Measurements from ENCODE around the gene REPS2. TPM values are rescaled to one million over a fixed set of nuclear protein-coding genes. Genes with fewer than 3 reads are reported as not detected.

Gene REPS2
- total RNA-seq, 1 experiment from 2014 or later: 1.1 TPM

- no peak for DNase-seq
- H3K4me1 ChIP-seq (ENCODE audit: low read length): no peaks in the 10 kb centered on the region
- no peaks in the 10 kb centered on the region for H4K20me1 ChIP-seq (ENCODE audit: insufficient read depth, low read depth, low read length)
- H3K27me3 ChIP-seq (ENCODE audit: low read length): no peaks in the 10 kb centered on the region
- H3K27ac ChIP-seq (ENCODE audit: low read length): no peak overlapping the region
- H3K9me2 ChIP-seq (replicated peaks; ENCODE audit: insufficient read depth, low read length): no peaks in the 10 kb centered on the region
- no peak overlapping the region for H3K4me2 ChIP-seq (ENCODE audit: low read depth, low read length, poor library complexity, severe bottlenecking)
- H3K9me3 ChIP-seq (ENCODE audit: low read length): no peaks in the 10 kb centered on the region
- H3K9ac ChIP-seq (ENCODE audit: low read length): no peak overlapping the region
- H3K36me3 ChIP-seq (ENCODE audit: insufficient read depth, low read length): no peaks in the 10 kb centered on the region
- no peaks in the 10 kb centered on the region for H3K79me2 ChIP-seq (ENCODE audit: low read length)
- H2AFZ ChIP-seq (ENCODE audit: low read length): no peak overlapping the region
- H3K4me3 ChIP-seq (ENCODE audit: low read length): no peak overlapping the region
Measured at GRCh38 chrX:16981980-16982379, 35.5 kb downstream of the REPS2 start.

GRCh38 chrX:16983051-16983450, 36.6 kb downstream of the REPS2 start:
- Histone ChIP-seq H2AFZ (ENCODE audit: low read length) (no peak overlapping the region), H3K9me2 (replicated peaks; ENCODE audit: insufficient read depth, low read length) (no peaks in the 10 kb centered on the region), H3K27ac (ENCODE audit: low read length) (no peak overlapping the region), H3K9ac (ENCODE audit: low read length) (no peak overlapping the region), H3K9me3 (ENCODE audit: low read length) (no peaks in the 10 kb centered on the region), H3K27me3 (ENCODE audit: low read length) (no peaks in the 10 kb centered on the region), H4K20me1 (ENCODE audit: insufficient read depth, low read depth, low read length) (no peaks in the 10 kb centered on the region), H3K4me1 (ENCODE audit: low read length) (no peaks in the 10 kb centered on the region), H3K4me3 (ENCODE audit: low read length) (no peak overlapping the region), H3K36me3 (ENCODE audit: insufficient read depth, low read length) (no peaks in the 10 kb centered on the region), H3K79me2 (ENCODE audit: low read length) (no peaks in the 10 kb centered on the region), H3K4me2 (ENCODE audit: low read depth, low read length, poor library complexity, severe bottlenecking) (no peak overlapping the region)
- no peak for DNase-seq

GRCh38 chrX:16985286-16985685, 38.8 kb downstream of the REPS2 start:
- no peak overlapping the region for H3K9ac ChIP-seq (ENCODE audit: low read length)
- H3K4me1 ChIP-seq (ENCODE audit: low read length): no peaks in the 10 kb centered on the region
- no peaks in the 10 kb centered on the region for H3K9me3 ChIP-seq (ENCODE audit: low read length)
- no peak for DNase-seq
- H2AFZ ChIP-seq (ENCODE audit: low read length): no peak overlapping the region
- H3K27me3 ChIP-seq (ENCODE audit: low read length): no peaks in the 10 kb centered on the region
- H3K36me3 ChIP-seq (ENCODE audit: insufficient read depth, low read length): no peaks in the 10 kb centered on the region
- H3K9me2 ChIP-seq (replicated peaks; ENCODE audit: insufficient read depth, low read length): no peaks in the 10 kb centered on the region
- no peak overlapping the region for H3K4me2 ChIP-seq (ENCODE audit: low read depth, low read length, poor library complexity, severe bottlenecking)
- no peak overlapping the region for H3K27ac ChIP-seq (ENCODE audit: low read length)
- H3K79me2 ChIP-seq (ENCODE audit: low read length): no peaks in the 10 kb centered on the region
- H4K20me1 ChIP-seq (ENCODE audit: insufficient read depth, low read depth, low read length): no peaks in the 10 kb centered on the region
- no peak overlapping the region for H3K4me3 ChIP-seq (ENCODE audit: low read length)

GRCh38 chrX:16986169-16986568, 39.7 kb downstream of the REPS2 start:
- H3K36me3 ChIP-seq (ENCODE audit: insufficient read depth, low read length): no peaks in the 10 kb centered on the region
- no peak overlapping the region for H3K4me2 ChIP-seq (ENCODE audit: low read depth, low read length, poor library complexity, severe bottlenecking)
- H3K4me1 ChIP-seq (ENCODE audit: low read length): no peaks in the 10 kb centered on the region
- H3K9ac ChIP-seq (ENCODE audit: low read length): no peak overlapping the region
- H2AFZ ChIP-seq (ENCODE audit: low read length): no peak overlapping the region
- no peak overlapping the region for H3K4me3 ChIP-seq (ENCODE audit: low read length)
- H3K79me2 ChIP-seq (ENCODE audit: low read length): no peaks in the 10 kb centered on the region
- no peak for DNase-seq
- no peaks in the 10 kb centered on the region for H3K9me2 ChIP-seq (replicated peaks; ENCODE audit: insufficient read depth, low read length)
- no peaks in the 10 kb centered on the region for H3K9me3 ChIP-seq (ENCODE audit: low read length)
- H3K27me3 ChIP-seq (ENCODE audit: low read length): no peaks in the 10 kb centered on the region
- no peak overlapping the region for H3K27ac ChIP-seq (ENCODE audit: low read length)
- no peaks in the 10 kb centered on the region for H4K20me1 ChIP-seq (ENCODE audit: insufficient read depth, low read depth, low read length)

DNA sequence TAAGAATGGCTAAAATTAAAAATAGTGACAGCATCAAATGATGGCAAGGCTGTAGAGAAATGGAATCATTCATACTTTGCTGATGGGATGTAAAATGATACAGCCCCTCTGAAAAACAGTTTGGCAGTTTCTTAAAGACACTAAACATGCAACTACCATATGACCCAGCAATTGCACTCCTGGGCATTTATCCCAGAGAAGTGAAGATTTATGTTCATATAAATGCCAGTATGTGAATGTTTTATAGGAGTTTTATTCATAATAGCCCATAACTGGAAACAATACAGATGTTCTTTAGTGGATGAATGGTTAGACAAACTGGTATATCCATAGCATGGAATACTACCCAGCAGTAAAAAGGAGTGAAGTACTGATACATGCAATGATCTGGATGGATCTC, 43.3 kb downstream of the REPS2 start:
- Histone ChIP-seq H3K4me3 (ENCODE audit: low read length) (no peak overlapping the region), H3K9ac (ENCODE audit: low read length) (no peak overlapping the region), H3K9me2 (replicated peaks; ENCODE audit: insufficient read depth, low read length) (no peaks in the 10 kb centered on the region), H3K4me1 (ENCODE audit: low read length) (no peaks in the 10 kb centered on the region), H4K20me1 (ENCODE audit: insufficient read depth, low read depth, low read length) (no peaks in the 10 kb centered on the region), H2AFZ (ENCODE audit: low read length) (no peak overlapping the region), H3K27ac (ENCODE audit: low read length) (no peak overlapping the region), H3K4me2 (ENCODE audit: low read depth, low read length, poor library complexity, severe bottlenecking) (no peak overlapping the region), H3K36me3 (ENCODE audit: insufficient read depth, low read length) (no peaks in the 10 kb centered on the region), H3K79me2 (ENCODE audit: low read length) (no peaks in the 10 kb centered on the region), H3K27me3 (ENCODE audit: low read length) (no peaks in the 10 kb centered on the region), H3K9me3 (ENCODE audit: low read length) (no peaks in the 10 kb centered on the region)
- DNase-seq: no peak

DNA sequence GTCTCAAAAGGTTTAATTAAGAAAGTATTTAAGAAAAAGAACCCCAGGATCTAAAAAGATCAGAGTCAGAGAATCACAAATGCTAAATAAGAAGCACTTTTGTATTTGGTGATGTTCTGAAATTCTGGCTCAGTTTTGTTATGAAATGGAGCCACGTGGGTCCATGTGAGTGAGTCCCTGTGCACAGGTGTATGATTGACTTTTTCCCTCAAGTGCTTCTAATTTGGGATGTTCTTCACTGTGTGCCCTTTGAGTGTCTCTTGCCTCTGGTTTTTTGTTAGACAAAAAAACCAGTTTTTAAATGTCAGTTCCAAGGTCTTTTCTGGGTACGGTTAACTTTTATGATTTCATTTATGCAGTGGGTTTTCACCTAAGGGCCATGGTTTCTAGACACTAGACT, 44.4 kb downstream of the REPS2 start:
- Histone ChIP-seq H3K27me3 (ENCODE audit: low read length) (no peaks in the 10 kb centered on the region), H3K4me2 (ENCODE audit: low read depth, low read length, poor library complexity, severe bottlenecking) (no peak overlapping the region), H3K27ac (ENCODE audit: low read length) (no peak overlapping the region), H3K4me3 (ENCODE audit: low read length) (no peak overlapping the region), H3K4me1 (ENCODE audit: low read length) (no peaks in the 10 kb centered on the region), H3K79me2 (ENCODE audit: low read length) (no peaks in the 10 kb centered on the region), H3K9me2 (replicated peaks; ENCODE audit: insufficient read depth, low read length) (no peaks in the 10 kb centered on the region), H3K9me3 (ENCODE audit: low read length) (no peaks in the 10 kb centered on the region), H4K20me1 (ENCODE audit: insufficient read depth, low read depth, low read length) (no peaks in the 10 kb centered on the region), H3K9ac (ENCODE audit: low read length) (no peak overlapping the region), H2AFZ (ENCODE audit: low read length) (no peak overlapping the region), H3K36me3 (ENCODE audit: insufficient read depth, low read length) (no peaks in the 10 kb centered on the region)
- no peak for DNase-seq

- Histone ChIP-seq H3K4me3 (ENCODE audit: low read length) (no peak overlapping the region), H3K4me1 (ENCODE audit: low read length) (no peaks in the 10 kb centered on the region), H3K9ac (ENCODE audit: low read length) (no peak overlapping the region), H3K9me2 (replicated peaks; ENCODE audit: insufficient read depth, low read length) (no peaks in the 10 kb centered on the region), H2AFZ (ENCODE audit: low read length) (no peak overlapping the region), H4K20me1 (ENCODE audit: insufficient read depth, low read depth, low read length) (no peaks in the 10 kb centered on the region), H3K79me2 (ENCODE audit: low read length) (no peaks in the 10 kb centered on the region), H3K36me3 (ENCODE audit: insufficient read depth, low read length) (no peaks in the 10 kb centered on the region), H3K9me3 (ENCODE audit: low read length) (no peaks in the 10 kb centered on the region), H3K4me2 (ENCODE audit: low read depth, low read length, poor library complexity, severe bottlenecking) (no peak overlapping the region), H3K27me3 (ENCODE audit: low read length) (no peaks in the 10 kb centered on the region), H3K27ac (ENCODE audit: low read length) (no peak overlapping the region)
- no peak for DNase-seq
Measured at GRCh38 chrX:16992445-16992844, 46.0 kb downstream of the REPS2 start.

DNA sequence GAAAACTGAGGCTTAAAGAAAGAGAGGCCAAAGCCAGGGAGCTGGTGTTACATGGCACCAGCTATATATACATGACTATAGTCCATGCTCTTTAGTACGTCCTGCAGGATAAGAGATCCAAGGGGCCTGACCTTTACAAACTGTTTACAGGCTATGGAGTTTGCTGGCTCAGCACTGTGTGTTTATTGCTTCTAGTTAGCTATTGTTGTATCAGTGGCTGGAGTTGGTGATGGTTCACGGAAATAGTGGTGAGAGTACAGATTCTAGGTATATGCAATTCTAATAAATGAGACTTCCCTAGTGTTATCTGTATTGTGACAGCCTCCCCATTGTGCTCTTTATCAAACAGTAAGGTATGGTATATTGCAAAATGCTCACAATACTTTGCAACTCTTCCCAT, 46.5 kb downstream of the REPS2 start:
- Histone ChIP-seq H3K27me3 (ENCODE audit: low read length) (no peaks in the 10 kb centered on the region), H3K4me2 (ENCODE audit: low read depth, low read length, poor library complexity, severe bottlenecking) (no peak overlapping the region), H3K9me2 (replicated peaks; ENCODE audit: insufficient read depth, low read length) (no peaks in the 10 kb centered on the region), H3K36me3 (ENCODE audit: insufficient read depth, low read length) (no peaks in the 10 kb centered on the region), H3K4me1 (ENCODE audit: low read length) (no peaks in the 10 kb centered on the region), H3K4me3 (ENCODE audit: low read length) (no peak overlapping the region), H3K27ac (ENCODE audit: low read length) (no peak overlapping the region), H2AFZ (ENCODE audit: low read length) (no peak overlapping the region), H4K20me1 (ENCODE audit: insufficient read depth, low read depth, low read length) (no peaks in the 10 kb centered on the region), H3K79me2 (ENCODE audit: low read length) (no peaks in the 10 kb centered on the region), H3K9ac (ENCODE audit: low read length) (no peak overlapping the region), H3K9me3 (ENCODE audit: low read length) (no peaks in the 10 kb centered on the region)
- no peak for DNase-seq

DNA sequence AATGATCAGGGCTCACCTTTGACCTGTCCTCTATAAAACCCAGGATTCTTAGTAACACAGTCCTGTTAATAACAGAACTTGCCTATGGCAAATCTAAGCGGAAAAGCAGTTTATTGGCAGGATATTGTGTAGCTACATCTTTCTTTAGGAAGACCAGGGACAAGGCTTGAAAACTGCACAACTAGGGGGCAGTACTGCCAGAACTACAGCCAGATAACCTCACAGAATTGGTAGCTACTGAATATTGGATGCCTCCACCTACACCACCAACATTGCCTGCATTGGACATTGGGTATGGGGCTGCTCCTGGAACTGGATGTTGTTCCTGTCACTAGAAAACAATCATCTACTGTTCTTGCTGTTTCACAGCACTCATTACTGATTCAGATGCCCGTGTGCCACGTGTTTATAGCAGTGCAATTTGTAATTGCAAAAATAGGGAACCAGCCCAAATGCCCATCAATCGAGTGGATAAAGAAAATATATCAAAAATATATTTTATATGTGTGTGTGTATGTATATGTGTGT, 47.4 kb downstream of the REPS2 start:
- H3K9me3 ChIP-seq (ENCODE audit: low read length): no peaks in the 10 kb centered on the region
- H3K79me2 ChIP-seq (ENCODE audit: low read length): no peaks in the 10 kb centered on the region
- no peak overlapping the region for H3K27ac ChIP-seq (ENCODE audit: low read length)
- no peaks in the 10 kb centered on the region for H3K36me3 ChIP-seq (ENCODE audit: insufficient read depth, low read length)
- no peak overlapping the region for H2AFZ ChIP-seq (ENCODE audit: low read length)
- no peaks in the 10 kb centered on the region for H3K9me2 ChIP-seq (replicated peaks; ENCODE audit: insufficient read depth, low read length)
- H3K27me3 ChIP-seq (ENCODE audit: low read length): no peaks in the 10 kb centered on the region
- H4K20me1 ChIP-seq (ENCODE audit: insufficient read depth, low read depth, low read length): no peaks in the 10 kb centered on the region
- no peaks in the 10 kb centered on the region for H3K4me1 ChIP-seq (ENCODE audit: low read length)
- no peak overlapping the region for H3K9ac ChIP-seq (ENCODE audit: low read length)
- peak; percentile 44 for DNase-seq
- H3K4me3 ChIP-seq (ENCODE audit: low read length): no peak overlapping the region
- H3K4me2 ChIP-seq (ENCODE audit: low read depth, low read length, poor library complexity, severe bottlenecking): no peak overlapping the region

Measured in Karpas-422 (cell line).